ENCODE data around the gene C19orf38. TPM values are rescaled to one million over a fixed set of nuclear protein-coding genes. Genes with fewer than 3 reads are reported as not detected.

The C19orf38 gene
- total and polyA plus RNA-seq, 2 donors (not counting 1 experiment from before 2014, with no cell fraction given) = 1.7 to 2.4 TPM

- H3K4me1 ChIP-seq (ENCODE audit: control insufficient read depth in 2 of 2, insufficient read depth in 2 of 2, low read length in 2 of 2) = peaks cover under 1 to 21% of the 10 kb centered on the region in 2 donors
- no peaks in the 10 kb centered on the region for H3K36me3 ChIP-seq (replicated peaks in 1 of 2; ENCODE audit: control extremely low read depth in 1 of 2, control insufficient read depth in 1 of 2, extremely low read depth in 1 of 2, insufficient read depth in 2 of 2, low read length in 1 of 2)
- ChIA-PET CTCF (no interaction called here), POLR2A (no interaction called here)
- H3K9ac ChIP-seq (ENCODE audit: low read length) = no peak overlapping the region
- no peak overlapping the region for H3K27ac ChIP-seq (ENCODE audit: low read length in 2 of 2)
- intact Hi-C loops (cut with micrococcal nuclease) = no loop called here
- WGBS (ENCODE audit: insufficient coverage) = 93% methylated on average over 9 of the region's 9 CpGs
- Mint-ChIP-seq H3K4me1 (peaks cover 19% of the 10 kb centered on the region), H3K27me3 (no peaks in the 10 kb centered on the region), H3K4me3 (no peak overlapping the region), H3K9me3 (ENCODE audit: insufficient read depth) (no peaks in the 10 kb centered on the region), H3K27ac (no peak overlapping the region)
- H3K27me3 ChIP-seq (replicated peaks in 1 of 4; ENCODE audit: control extremely low read depth in 1 of 4, control insufficient read depth in 3 of 4, insufficient read depth in 4 of 4, low read length in 3 of 4) = no peaks in the 10 kb centered on the region
- H3K9me3 ChIP-seq (ENCODE audit: control extremely low read depth in 1 of 3, control insufficient read depth in 2 of 3, insufficient read depth in 1 of 3, low read length in 2 of 3) = peaks cover 0 to 5% (median 0%) of the 10 kb centered on the region in 3 donors
- ATAC-seq (ENCODE audit: low read depth) = no peak
- H4K20me1 ChIP-seq (ENCODE audit: control insufficient read depth, insufficient read depth, low read length, poor library complexity, severe bottlenecking) = peaks cover 74% of the 10 kb centered on the region
- no peak for TF ChIP-seq CTCF (IDR thresholded peaks at IDR 0.05)
- TF ChIP-seq EZH2 (IDR thresholded peaks at IDR 0.05; ENCODE audit: borderline replicate concordance, insufficient read depth, low read depth, low read length, poor library complexity, severe bottlenecking) = no peak
- no peak overlapping the region for H3K4me3 ChIP-seq (ENCODE audit: control extremely low read depth in 1 of 5, extremely low read depth in 1 of 5, insufficient read depth in 1 of 5, low read depth in 2 of 5, low read length in 4 of 5)
- H3K4me2 ChIP-seq (replicated peaks; ENCODE audit: low read depth, low read length, poor library complexity, severe bottlenecking) = no peak overlapping the region
- no peak overlapping the region for H2AFZ ChIP-seq (ENCODE audit: insufficient read depth, low read depth, low read length, poor library complexity, severe bottlenecking)
- no peak for DNase-seq
- peaks cover 92% of the 10 kb centered on the region for H3K79me2 ChIP-seq (ENCODE audit: control insufficient read depth, insufficient read depth, low read length)
These were observed 33.9 kb downstream of the C19orf38 start for GRCh38 chr19:10882108-10882457.

DNA sequence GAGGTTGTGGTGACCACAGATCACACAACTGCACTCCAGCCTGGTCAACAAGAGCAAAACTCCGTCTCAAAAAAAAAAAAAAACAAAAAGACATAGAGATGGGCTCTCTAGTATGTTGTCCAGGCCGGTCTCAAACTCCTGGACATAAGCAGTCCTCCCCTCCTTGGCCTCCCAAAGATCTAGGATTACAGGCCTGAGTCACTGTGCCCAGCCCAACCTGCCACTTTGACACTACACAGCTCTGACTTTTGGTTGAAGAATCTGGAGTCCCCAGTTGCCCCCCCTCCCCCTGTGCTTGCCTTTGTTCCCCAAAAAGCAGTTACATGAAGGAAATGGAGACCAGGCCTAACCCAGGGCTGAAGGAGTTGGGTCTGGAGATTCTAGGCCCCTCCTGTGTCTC lies 36.1 kb downstream of the C19orf38 start:
- H3K9ac ChIP-seq (ENCODE audit: low read length) = no peak overlapping the region
- CTCF ChIA-PET = interaction anchor here (0.7 kb wide), 1 partner anchor 423 kb away, joined by 3 read pairs; no protein-coding TSS in a partner anchor
- intact Hi-C loops (cut with micrococcal nuclease) = no loop called here

More for the DNA sequence above, 36.1 kb downstream of the C19orf38 start:
- Histone ChIP-seq H4K20me1 (ENCODE audit: control insufficient read depth, insufficient read depth, low read length, poor library complexity, severe bottlenecking) (peaks cover 88% of the 10 kb centered on the region), H3K9me3 (ENCODE audit: control extremely low read depth in 1 of 3, control insufficient read depth in 2 of 3, insufficient read depth in 1 of 3, low read length in 2 of 3) (peaks cover 0 to 1% (median 0%) of the 10 kb centered on the region in 3 donors), H2AFZ (ENCODE audit: insufficient read depth, low read depth, low read length, poor library complexity, severe bottlenecking) (no peak overlapping the region), H3K79me2 (ENCODE audit: control insufficient read depth, insufficient read depth, low read length) (peaks cover 91% of the 10 kb centered on the region), H3K4me3 (ENCODE audit: control extremely low read depth in 1 of 5, extremely low read depth in 1 of 5, insufficient read depth in 1 of 5, low read depth in 2 of 5, low read length in 4 of 5) (no peak overlapping the region), H3K36me3 (replicated peaks in 1 of 2; ENCODE audit: control extremely low read depth in 1 of 2, control insufficient read depth in 1 of 2, extremely low read depth in 1 of 2, insufficient read depth in 2 of 2, low read length in 1 of 2) (no peaks in the 10 kb centered on the region), H3K27me3 (replicated peaks in 1 of 4; ENCODE audit: control extremely low read depth in 1 of 4, control insufficient read depth in 3 of 4, insufficient read depth in 4 of 4, low read length in 3 of 4) (no peaks in the 10 kb centered on the region), H3K4me2 (replicated peaks; ENCODE audit: low read depth, low read length, poor library complexity, severe bottlenecking) (no peak overlapping the region), H3K4me1 (ENCODE audit: control insufficient read depth in 2 of 2, insufficient read depth in 2 of 2, low read length in 2 of 2) (peaks cover 0 to 9% of the 10 kb centered on the region in 2 donors), H3K27ac (ENCODE audit: low read length in 2 of 2) (no peak overlapping the region)
- peaks cover 12% of the 10 kb centered on the region for H3K4me1 Mint-ChIP-seq
- no peaks in the 10 kb centered on the region for H3K27me3 Mint-ChIP-seq
- no peaks in the 10 kb centered on the region for H3K9me3 Mint-ChIP-seq (ENCODE audit: insufficient read depth)
- ATAC-seq (ENCODE audit: low read depth) = no peak
- H3K27ac Mint-ChIP-seq = no peak overlapping the region
- DNase-seq = no peak
- no peak overlapping the region for H3K4me3 Mint-ChIP-seq
- WGBS (ENCODE audit: insufficient coverage) = 100% methylated on average over 2 of the region's 2 CpGs
- TF ChIP-seq EZH2 (IDR thresholded peaks at IDR 0.05; ENCODE audit: borderline replicate concordance, insufficient read depth, low read depth, low read length, poor library complexity, severe bottlenecking) = no peak
- TF ChIP-seq CTCF (IDR thresholded peaks at IDR 0.05) = no peak
- POLR2A ChIA-PET = no interaction called here
